Measurements from ENCODE around the gene TTPAL. TPM values are rescaled to one million over a fixed set of nuclear protein-coding genes. Genes with fewer than 3 reads are reported as not detected.
A peak's percentile ranks its signal among the peaks of the same experiment; 100 is the strongest.

Gene TTPAL
- total RNA-seq, 2 experiments from 2014 or later, result 9.0 to 9.9 TPM

GRCh38 chr20:44477151-44477550, 1.5 kb downstream of the TTPAL start:
- CTCF ChIA-PET, result no interaction called here
- DNase-seq (no peak), ATAC-seq (ENCODE audit: poor library complexity) (no peak)
- Histone ChIP-seq H3K36me3 (ENCODE audit: insufficient read depth, low read length) (peaks cover 25% of the 10 kb centered on the region), H3K9me3 (ENCODE audit: control insufficient read depth in 1 of 2, insufficient read depth in 1 of 2, low read length in 2 of 2) (no peaks in the 10 kb centered on the region), H3K4me3 (ENCODE audit: low read length) (no peak overlapping the region), H3K27ac (ENCODE audit: low read depth in 1 of 2, low read length in 2 of 2) (peak overlapping the region in 1 of 2 donors; percentile 98), H3K4me1 (ENCODE audit: insufficient read depth, low read length) (peaks cover 18% of the 10 kb centered on the region), H3K27me3 (ENCODE audit: control insufficient read depth in 1 of 2, insufficient read depth in 2 of 2, low read length in 2 of 2) (no peaks in the 10 kb centered on the region)
- POLR2A ChIA-PET, result interaction anchor here (2.2 kb wide), 1 partner anchor 44 kb away, joined by 29 read pairs; the partner anchor contains the start of gene SERINC3
- TF ChIP-seq CTCF (IDR thresholded peaks at IDR 0.05), result no peak
- H3K27me3 Mint-ChIP-seq, result no peaks in the 10 kb centered on the region
- peaks cover 26% of the 10 kb centered on the region for H3K36me3 Mint-ChIP-seq (ENCODE audit: low read depth)
- H3K9me3 Mint-ChIP-seq, result no peaks in the 10 kb centered on the region
- intact Hi-C loops (cut with DNase I, micrococcal nuclease), result loop anchor here (2.0 to 10.0 kb wide), 7 partner anchors 46 to 488 kb away; partner anchors contain the start of genes FITM2 (in 1 of the 2), OSER1 (in 1 of the 2), SERINC3 (in 1 of the 2) and STK4 (in 1 of the 2)
- H3K27ac Mint-ChIP-seq, result peak overlapping the region; percentile 96
- H3K4me1 Mint-ChIP-seq (ENCODE audit: low read depth), result peaks cover 26% of the 10 kb centered on the region
- H3K4me3 Mint-ChIP-seq, result peak overlapping the region; percentile 71

- peaks cover 26% of the 10 kb centered on the region for H3K4me1 Mint-ChIP-seq (ENCODE audit: low read depth)
- peak overlapping the region; percentile 49 for H3K4me3 Mint-ChIP-seq
- Histone ChIP-seq H3K4me3 (ENCODE audit: low read length) (no peak overlapping the region), H3K4me1 (ENCODE audit: insufficient read depth, low read length) (peaks cover 18% of the 10 kb centered on the region), H3K9me3 (ENCODE audit: control insufficient read depth in 1 of 2, insufficient read depth in 1 of 2, low read length in 2 of 2) (no peaks in the 10 kb centered on the region), H3K27ac (ENCODE audit: low read depth in 1 of 2, low read length in 2 of 2) (no peak overlapping the region), H3K36me3 (ENCODE audit: insufficient read depth, low read length) (peaks cover 28% of the 10 kb centered on the region), H3K27me3 (ENCODE audit: control insufficient read depth in 1 of 2, insufficient read depth in 2 of 2, low read length in 2 of 2) (no peaks in the 10 kb centered on the region)
- peaks cover 34% of the 10 kb centered on the region for H3K36me3 Mint-ChIP-seq (ENCODE audit: low read depth)
- DNase-seq, result no peak
- H3K27ac Mint-ChIP-seq, result peak overlapping the region; percentile 12
- no peaks in the 10 kb centered on the region for H3K27me3 Mint-ChIP-seq
- H3K9me3 Mint-ChIP-seq, result no peaks in the 10 kb centered on the region
- ATAC-seq (ENCODE audit: poor library complexity), result no peak
- intact Hi-C loops (cut with DNase I, micrococcal nuclease), result loop anchor here in 1 of 2 experiments (5.0 to 10.0 kb wide), 6 partner anchors 134 to 487 kb away; partner anchors contain the start of genes FITM2, OSER1, STK4 and TOMM34
- ChIA-PET POLR2A (no interaction called here), CTCF (no interaction called here)
- TF ChIP-seq CTCF (IDR thresholded peaks at IDR 0.05), result no peak
Measured at GRCh38 chr20:44478206-44478605, 2.5 kb downstream of the TTPAL start.

- Mint-ChIP-seq H3K4me1 (ENCODE audit: low read depth) (peaks cover 26% of the 10 kb centered on the region), H3K36me3 (ENCODE audit: low read depth) (peaks cover 48% of the 10 kb centered on the region), H3K27me3 (no peaks in the 10 kb centered on the region), H3K9me3 (no peaks in the 10 kb centered on the region), H3K27ac (no peak overlapping the region), H3K4me3 (no peak overlapping the region)
- CTCF ChIA-PET, result no interaction called here
- intact Hi-C loops (cut with DNase I, micrococcal nuclease), result loop anchor here in 1 of 2 experiments (5.0 to 10.0 kb wide), 6 partner anchors 133 to 485 kb away; partner anchors contain the start of genes FITM2, OSER1, STK4 and TOMM34
- no peaks in the 10 kb centered on the region for H3K27me3 ChIP-seq (ENCODE audit: control insufficient read depth in 1 of 2, insufficient read depth in 2 of 2, low read length in 2 of 2)
- no peak for TF ChIP-seq CTCF (IDR thresholded peaks at IDR 0.05)
- H3K4me1 ChIP-seq (ENCODE audit: insufficient read depth, low read length), result peaks cover 18% of the 10 kb centered on the region
- no peak for ATAC-seq (ENCODE audit: poor library complexity)
- POLR2A ChIA-PET, result no interaction called here
- no peak for DNase-seq
- no peaks in the 10 kb centered on the region for H3K9me3 ChIP-seq (ENCODE audit: control insufficient read depth in 1 of 2, insufficient read depth in 1 of 2, low read length in 2 of 2)
- peaks cover 42% of the 10 kb centered on the region for H3K36me3 ChIP-seq (ENCODE audit: insufficient read depth, low read length)
- no peak overlapping the region for H3K4me3 ChIP-seq (ENCODE audit: low read length)
- H3K27ac ChIP-seq (ENCODE audit: low read depth in 1 of 2, low read length in 2 of 2), result no peak overlapping the region
Measured at GRCh38 chr20:44479643-44480042, 4.0 kb downstream of the TTPAL start.
